NB4 (cell line): ENCODE data around the gene CYP2B6.

Experiments
- CTCF ChIP-seq: IDR thresholded peaks from one replicate; pipeline ENCODE4 v1.5.1; 2012; ENCODE audit warnings: low read depth, low read length
- MAX ChIP-seq: IDR thresholded peaks from 2 replicates; pipeline ENCODE4 v1.6.1; 2011; ENCODE audit warnings: low read depth, low read length

GRCh38 chr19:41019346-41019745, 28.3 kb downstream of the CYP2B6 start:
- no peak for TF ChIP-seq CTCF
- no peak for TF ChIP-seq MAX
